T-helper 22 cell (primary cell): ENCODE data around the gene VANGL1.

Experiments used
- DNase-seq: peaks from one replicate; pipeline ENCODE4 v3.0.0-alpha.2; 2020; ENCODE audit warnings: low read depth

Gene VANGL1

GRCh38 chr1:115669002-115669673 lies 27.4 kb downstream of the VANGL1 start:
- DNase-seq = no peak

- DNase-seq = no peak
Measured at GRCh38 chr1:115669886-115670285, 28.1 kb downstream of the VANGL1 start.

- no peak for DNase-seq
Measured at GRCh38 chr1:115670476-115671175, 28.9 kb downstream of the VANGL1 start.

GRCh38 chr1:115671176-115671934 lies 29.6 kb downstream of the VANGL1 start:
- DNase-seq = no peak

GRCh38 chr1:115672224-115673009 lies 30.6 kb downstream of the VANGL1 start:
- DNase-seq = no peak

GRCh38 chr1:115676498-115677181 lies 34.9 kb downstream of the VANGL1 start:
- DNase-seq = no peak

- DNase-seq = no peak
Measured at GRCh38 chr1:115677182-115677555, 35.4 kb downstream of the VANGL1 start.

GRCh38 chr1:115677565-115677964 lies 35.8 kb downstream of the VANGL1 start:
- no peak for DNase-seq

GRCh38 chr1:115678141-115678540 lies 36.4 kb downstream of the VANGL1 start:
- DNase-seq = no peak

GRCh38 chr1:115679141-115679611 lies 37.4 kb downstream of the VANGL1 start:
- no peak for DNase-seq

GRCh38 chr1:115680730-115681111 lies 39.0 kb downstream of the VANGL1 start:
- DNase-seq = no peak

- DNase-seq = no peak
Measured at GRCh38 chr1:115682792-115683191, 41.0 kb downstream of the VANGL1 start.

- no peak for DNase-seq
Measured at GRCh38 chr1:115685029-115685705, 43.4 kb downstream of the VANGL1 start.

- DNase-seq = no peak
Measured at GRCh38 chr1:115687744-115688143, 46.0 kb downstream of the VANGL1 start.

- DNase-seq = no peak
Measured at GRCh38 chr1:115690972-115691371, 49.2 kb downstream of the VANGL1 start.

GRCh38 chr1:115692224-115692623 lies 50.5 kb downstream of the VANGL1 start:
- no peak for DNase-seq

- no peak for DNase-seq
Measured at GRCh38 chr1:115694805-115695204, 53.0 kb downstream of the VANGL1 start.

- DNase-seq = no peak
Measured at GRCh38 chr1:115697619-115698018, 55.8 kb downstream of the VANGL1 start.

- no peak for DNase-seq
Measured at GRCh38 chr1:115701090-115701489, 59.3 kb downstream of the VANGL1 start.

- no peak for DNase-seq
Measured at GRCh38 chr1:115702959-115703358, 61.2 kb downstream of the VANGL1 start.
